Esophagus squamous epithelium (tissue), 4 donors: Measurements from ENCODE around the gene FN1.

ENCODE experiments used
- POLR2A ChIP-seq, 4 donors: fragments of 450-650 bp; IDR thresholded peaks; one replicate each; pipeline ENCODE4 v1.6.1; 2017; ENCODE audit warnings: antibody characterized with exemption in 4 of 4, mild to moderate bottlenecking in 4 of 4, moderate library complexity in 3 of 4
- TF ChIP-seq, protein P1 (sequence below), 6 experiments: fragments of 450-650 bp in 4 of 6; fragments of 200-600 bp in 2 of 6; sonication (generic) in 2 of 6; IDR thresholded peaks; one replicate each; pipeline ENCODE4 v1.5.1; 2016 to 2019; ENCODE audit warnings: antibody characterized with exemption in 6 of 6, mild to moderate bottlenecking in 4 of 6, moderate library complexity in 4 of 6

DNA sequence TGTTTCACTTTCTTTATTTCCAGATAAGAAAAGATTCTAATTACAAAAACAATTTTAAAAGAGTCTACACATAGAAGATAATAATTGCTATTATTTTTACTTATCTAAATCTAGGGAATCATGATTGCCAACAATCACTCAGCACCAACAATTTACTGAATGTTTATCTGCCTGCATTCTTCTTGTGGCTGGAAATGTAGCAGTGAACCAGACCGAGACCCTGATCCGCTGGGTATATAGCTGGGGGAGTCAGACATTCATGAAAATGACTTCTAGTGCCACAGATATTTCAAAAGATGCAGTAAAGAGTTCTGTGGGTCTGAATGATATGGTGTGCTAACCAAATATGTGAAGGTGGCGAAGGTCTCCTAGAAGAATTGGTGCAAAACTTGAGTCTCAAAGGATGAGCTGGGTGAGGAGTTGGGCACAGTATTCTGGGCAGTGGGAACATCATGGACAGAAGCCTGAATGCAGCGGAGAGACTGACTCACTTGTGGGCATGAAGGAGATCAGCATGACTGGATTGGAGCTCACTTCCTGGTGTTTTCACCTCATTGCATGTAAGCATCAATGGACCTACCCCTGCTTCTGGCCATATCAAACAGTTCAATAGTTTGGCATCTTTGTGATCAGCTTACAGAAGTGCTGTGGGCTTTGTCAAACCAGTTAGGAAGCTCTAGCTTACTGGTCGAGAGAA is 26.1 kb upstream of the FN1 start:
- TF ChIP-seq, protein P1, sequence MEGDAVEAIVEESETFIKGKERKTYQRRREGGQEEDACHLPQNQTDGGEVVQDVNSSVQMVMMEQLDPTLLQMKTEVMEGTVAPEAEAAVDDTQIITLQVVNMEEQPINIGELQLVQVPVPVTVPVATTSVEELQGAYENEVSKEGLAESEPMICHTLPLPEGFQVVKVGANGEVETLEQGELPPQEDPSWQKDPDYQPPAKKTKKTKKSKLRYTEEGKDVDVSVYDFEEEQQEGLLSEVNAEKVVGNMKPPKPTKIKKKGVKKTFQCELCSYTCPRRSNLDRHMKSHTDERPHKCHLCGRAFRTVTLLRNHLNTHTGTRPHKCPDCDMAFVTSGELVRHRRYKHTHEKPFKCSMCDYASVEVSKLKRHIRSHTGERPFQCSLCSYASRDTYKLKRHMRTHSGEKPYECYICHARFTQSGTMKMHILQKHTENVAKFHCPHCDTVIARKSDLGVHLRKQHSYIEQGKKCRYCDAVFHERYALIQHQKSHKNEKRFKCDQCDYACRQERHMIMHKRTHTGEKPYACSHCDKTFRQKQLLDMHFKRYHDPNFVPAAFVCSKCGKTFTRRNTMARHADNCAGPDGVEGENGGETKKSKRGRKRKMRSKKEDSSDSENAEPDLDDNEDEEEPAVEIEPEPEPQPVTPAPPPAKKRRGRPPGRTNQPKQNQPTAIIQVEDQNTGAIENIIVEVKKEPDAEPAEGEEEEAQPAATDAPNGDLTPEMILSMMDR (IDR thresholded peaks at IDR 0.05) = no peak
- TF ChIP-seq POLR2A (IDR thresholded peaks at IDR 0.05) = no peak
